GM18867 (cell line): ENCODE measurements around the gene GPD1.
"Not testable (repeated sequence)": the region's sequence is repeated elsewhere in the genome, so short reads cannot be mapped to it uniquely, and the experiment has no call there.

ENCODE experiments used
- ATAC-seq: cut with Tn5 transposase; IDR thresholded peaks from one replicate; pipeline ENCODE4 v1.9.1; 2021; ENCODE audit warnings: mild to moderate bottlenecking, moderate library complexity; ENCODE audit not compliant: unreplicated experiment

Gene GPD1

GRCh38 chr12:50120521-50120920 lies 16.7 kb downstream of the GPD1 start:
- no peak for ATAC-seq

GRCh38 chr12:50120953-50121352 lies 17.1 kb downstream of the GPD1 start:
- no peak for ATAC-seq

GRCh38 chr12:50121641-50122040 lies 17.8 kb downstream of the GPD1 start:
- no peak for ATAC-seq

- ATAC-seq, result no peak
Measured at GRCh38 chr12:50123203-50123602, 19.4 kb downstream of the GPD1 start.

GRCh38 chr12:50127546-50127945 lies 23.7 kb downstream of the GPD1 start:
- ATAC-seq, result no peak

DNA sequence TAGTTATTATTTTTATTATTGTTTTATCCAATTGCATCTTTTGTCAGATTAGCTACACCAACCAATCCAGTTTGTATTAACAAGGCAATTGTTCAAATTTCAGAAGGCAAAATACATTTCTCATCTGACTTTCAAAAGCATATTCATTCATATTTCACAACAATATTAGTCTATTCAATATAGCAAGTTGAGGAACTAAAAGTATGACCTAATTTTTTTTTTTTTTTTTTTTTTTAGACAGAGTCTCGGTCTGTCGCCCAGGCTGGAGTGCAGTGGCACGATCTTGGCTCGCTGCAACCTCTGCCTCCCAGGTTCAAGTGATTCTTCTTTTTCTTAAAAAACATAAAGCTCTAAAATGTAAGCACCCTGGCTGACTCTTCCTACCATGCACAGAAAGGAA lies 25.5 kb downstream of the GPD1 start:
- no peak for ATAC-seq

DNA sequence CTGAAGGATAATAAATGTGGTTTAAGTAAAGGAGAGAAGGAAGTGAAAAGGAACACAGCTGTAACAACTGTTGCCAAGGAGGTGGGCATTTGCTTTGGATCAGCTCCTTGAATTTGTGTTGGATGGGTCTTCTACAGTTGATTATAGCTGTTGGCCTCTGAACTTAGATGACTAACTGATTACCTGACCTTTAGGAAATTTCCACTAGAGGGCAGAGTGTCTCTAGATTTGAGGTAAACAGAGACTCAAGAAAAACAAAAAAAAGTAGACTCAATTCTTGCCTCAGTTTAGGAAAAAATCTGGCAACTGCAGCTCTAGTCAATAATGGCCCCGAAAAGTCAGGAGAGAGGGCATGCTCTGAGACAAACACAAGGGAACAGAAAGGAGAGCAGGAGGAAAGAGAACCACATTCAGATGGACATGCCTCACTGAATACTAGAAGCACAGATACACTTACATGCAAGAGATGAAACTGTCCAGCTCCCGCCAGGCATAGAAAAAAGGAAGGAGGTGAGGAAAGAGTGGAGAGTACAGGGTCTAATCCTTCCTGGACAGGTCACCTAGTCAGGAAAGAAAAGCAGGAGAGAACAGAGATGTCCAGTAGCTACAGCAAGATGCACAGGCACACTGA lies 28.8 kb downstream of the GPD1 start:
- ATAC-seq, result no peak

GRCh38 chr12:50142993-50143392 lies 39.2 kb downstream of the GPD1 start:
- ATAC-seq, result no peak

DNA sequence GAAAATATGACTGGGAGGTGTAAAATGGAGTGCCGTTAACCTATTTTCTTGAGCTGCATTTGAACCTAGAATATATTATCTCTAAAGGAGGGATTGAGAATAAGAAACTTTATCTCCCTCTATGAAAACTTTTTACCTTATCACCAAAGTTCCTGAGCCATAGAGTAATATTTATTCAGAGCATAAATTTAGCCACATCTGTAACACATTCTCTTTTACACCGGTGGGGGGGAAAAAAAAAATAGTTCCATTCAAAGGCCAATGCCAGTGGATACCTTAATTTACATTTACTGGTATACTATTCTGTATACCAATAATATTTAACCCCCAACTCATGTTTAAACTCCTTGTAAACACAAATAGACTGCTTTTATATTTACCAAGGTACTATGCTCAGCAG lies 41.6 kb downstream of the GPD1 start:
- no peak for ATAC-seq

GRCh38 chr12:50147281-50147680 lies 43.5 kb downstream of the GPD1 start:
- ATAC-seq, result no peak

GRCh38 chr12:50148011-50148410 lies 44.2 kb downstream of the GPD1 start:
- ATAC-seq, result not testable (repeated sequence)

DNA sequence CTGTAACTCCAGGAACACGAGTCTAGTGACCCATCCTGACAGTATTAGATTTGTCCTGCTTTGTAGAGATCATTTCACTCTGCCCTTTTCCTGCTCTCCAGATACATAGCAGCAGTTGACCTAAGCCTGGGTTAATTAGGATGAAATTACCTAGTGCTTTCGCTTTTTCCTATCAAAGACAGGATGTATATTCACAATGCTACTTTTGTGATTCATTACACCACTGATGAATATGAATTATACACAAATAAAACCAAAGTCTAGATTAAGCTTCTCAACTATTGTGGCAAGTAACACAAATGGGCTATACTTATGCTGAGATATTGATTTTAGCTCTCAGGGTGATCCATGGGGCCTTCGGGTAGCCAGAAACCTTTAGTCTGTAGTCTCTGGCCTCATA lies 45.5 kb downstream of the GPD1 start:
- no peak for ATAC-seq

- ATAC-seq, result no peak
Measured at GRCh38 chr12:50151047-50151687, 47.4 kb downstream of the GPD1 start.

DNA sequence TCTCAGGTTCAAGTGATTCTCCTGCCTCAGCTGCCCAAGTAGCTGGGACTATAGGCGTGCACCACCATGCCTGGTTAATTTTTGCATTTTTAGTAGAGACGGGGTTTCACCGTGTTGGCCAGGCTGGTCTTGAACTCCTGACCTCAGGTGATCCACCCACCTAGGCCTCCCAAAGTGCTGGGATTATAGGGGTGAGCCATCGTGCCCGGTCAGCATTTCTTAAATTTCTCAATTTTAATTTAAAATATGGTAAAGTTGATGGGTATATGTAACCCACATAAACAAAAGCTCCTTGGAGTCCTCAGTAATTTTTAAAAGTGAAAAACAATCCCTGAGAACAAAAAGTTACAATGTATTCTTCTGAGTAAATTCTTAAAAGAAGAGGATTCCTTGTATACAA lies 51.1 kb downstream of the GPD1 start:
- ATAC-seq, result not testable (repeated sequence)

GRCh38 chr12:50156641-50157040 lies 52.8 kb downstream of the GPD1 start:
- ATAC-seq, result no peak

DNA sequence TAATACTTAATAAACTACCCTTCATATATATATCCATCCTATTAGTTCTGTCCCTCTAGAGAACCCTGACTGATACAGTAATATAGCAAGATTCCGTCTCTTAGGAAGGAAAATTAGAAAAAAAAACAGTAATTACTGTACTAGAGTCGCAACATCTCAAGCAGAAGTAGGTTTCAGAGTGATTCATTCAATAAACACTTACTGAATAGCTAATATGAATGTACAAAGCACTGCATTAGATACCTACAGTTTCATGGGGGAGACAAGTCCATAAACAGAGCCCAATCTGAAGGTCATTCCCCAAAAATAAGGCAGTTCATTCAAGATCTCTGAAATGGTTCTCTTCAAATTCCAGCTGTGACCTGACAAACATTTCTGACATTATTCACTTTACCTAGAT lies 53.5 kb downstream of the GPD1 start:
- no peak for ATAC-seq

DNA sequence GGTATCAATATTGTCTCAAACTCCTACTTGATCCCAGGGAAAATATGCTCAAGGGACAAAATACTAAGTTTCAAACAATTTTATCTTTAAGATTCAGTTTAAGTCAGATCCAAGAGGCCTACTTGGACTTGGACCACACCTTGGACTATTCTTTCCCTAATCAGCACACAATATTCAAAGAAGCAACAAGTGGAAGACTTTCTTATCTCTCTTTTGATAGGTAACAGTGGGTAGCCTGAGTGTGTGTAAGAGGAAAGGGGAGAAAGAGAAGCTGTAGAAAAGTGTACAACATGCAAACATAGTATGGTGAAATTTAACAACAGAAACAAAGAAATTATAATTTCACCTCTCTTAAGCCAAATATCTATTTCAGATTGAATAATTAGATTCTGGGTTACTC lies 56.8 kb downstream of the GPD1 start:
- ATAC-seq, result no peak
